ENCODE measurements around the gene SLC35F3. TPM values are rescaled to one million over a fixed set of nuclear protein-coding genes. Genes with fewer than 3 reads are reported as not detected.
"Not testable (repeated sequence)": the region's sequence is repeated elsewhere in the genome, so short reads cannot be mapped to it uniquely, and the experiment has no call there.

Gene SLC35F3
- total RNA-seq, 1 donor, result not detected

GRCh38 chr1:234206651-234207284, 302.3 kb downstream of the SLC35F3 start:
- no peaks in the 10 kb centered on the region for H4K20me1 ChIP-seq (ENCODE audit: insufficient read depth, low read length)
- DNase-seq (ENCODE audit: insufficient read length, low spot score, missing footprints), result no peak
- H3K27me3 ChIP-seq (ENCODE audit: insufficient read depth, low read length), result no peaks in the 10 kb centered on the region
- H3K4me3 ChIP-seq (ENCODE audit: insufficient read depth, low read length), result no peak overlapping the region
- H3K4me2 ChIP-seq (ENCODE audit: insufficient read depth, low read length), result no peak overlapping the region
- no peaks in the 10 kb centered on the region for H3K79me2 ChIP-seq (ENCODE audit: insufficient read depth, low read length)
- H2AFZ ChIP-seq (ENCODE audit: low read length), result no peak overlapping the region
- H3K4me1 ChIP-seq (ENCODE audit: insufficient read depth, low read length), result no peaks in the 10 kb centered on the region
- H3K36me3 ChIP-seq (ENCODE audit: insufficient read depth, low read length), result no peaks in the 10 kb centered on the region
- H3K9me3 ChIP-seq (ENCODE audit: low read depth, low read length), result no peaks in the 10 kb centered on the region
- no peak overlapping the region for H3K27ac ChIP-seq (ENCODE audit: low read depth, low read length)
- TF ChIP-seq CTCF (IDR thresholded peaks at IDR 0.05; ENCODE audit: extremely low read depth, low read depth, low read length), result no peak

- TF ChIP-seq CTCF (IDR thresholded peaks at IDR 0.05; ENCODE audit: extremely low read depth, low read depth, low read length), result no peak
- no peak for DNase-seq (ENCODE audit: insufficient read length, low spot score, missing footprints)
- Histone ChIP-seq H3K4me3 (ENCODE audit: insufficient read depth, low read length) (no peak overlapping the region), H2AFZ (ENCODE audit: low read length) (no peak overlapping the region), H3K4me1 (ENCODE audit: insufficient read depth, low read length) (no peaks in the 10 kb centered on the region), H3K36me3 (ENCODE audit: insufficient read depth, low read length) (no peaks in the 10 kb centered on the region), H3K4me2 (ENCODE audit: insufficient read depth, low read length) (no peak overlapping the region), H4K20me1 (ENCODE audit: insufficient read depth, low read length) (no peaks in the 10 kb centered on the region), H3K79me2 (ENCODE audit: insufficient read depth, low read length) (no peaks in the 10 kb centered on the region), H3K9me3 (ENCODE audit: low read depth, low read length) (no peaks in the 10 kb centered on the region), H3K27me3 (ENCODE audit: insufficient read depth, low read length) (peaks cover 5% of the 10 kb centered on the region), H3K27ac (ENCODE audit: low read depth, low read length) (no peak overlapping the region)
Observed at GRCh38 chr1:234208351-234208750, 303.9 kb downstream of the SLC35F3 start.

GRCh38 chr1:234208791-234209190, 304.3 kb downstream of the SLC35F3 start:
- Histone ChIP-seq H3K9me3 (ENCODE audit: low read depth, low read length) (no peaks in the 10 kb centered on the region), H3K27ac (ENCODE audit: low read depth, low read length) (no peak overlapping the region), H4K20me1 (ENCODE audit: insufficient read depth, low read length) (no peaks in the 10 kb centered on the region), H3K36me3 (ENCODE audit: insufficient read depth, low read length) (no peaks in the 10 kb centered on the region), H3K27me3 (ENCODE audit: insufficient read depth, low read length) (peaks cover 10% of the 10 kb centered on the region), H3K4me1 (ENCODE audit: insufficient read depth, low read length) (no peaks in the 10 kb centered on the region), H3K79me2 (ENCODE audit: insufficient read depth, low read length) (no peaks in the 10 kb centered on the region), H3K4me3 (ENCODE audit: insufficient read depth, low read length) (no peak overlapping the region), H3K4me2 (ENCODE audit: insufficient read depth, low read length) (no peak overlapping the region), H2AFZ (ENCODE audit: low read length) (no peak overlapping the region)
- TF ChIP-seq CTCF (IDR thresholded peaks at IDR 0.05; ENCODE audit: extremely low read depth, low read depth, low read length), result no peak
- DNase-seq (ENCODE audit: insufficient read length, low spot score, missing footprints), result no peak

GRCh38 chr1:234210429-234210828, 306.0 kb downstream of the SLC35F3 start:
- H3K27ac ChIP-seq (ENCODE audit: low read depth, low read length); H3K4me3 ChIP-seq (ENCODE audit: insufficient read depth, low read length): not testable (repeated sequence)
- H3K27me3 ChIP-seq (ENCODE audit: insufficient read depth, low read length), result peaks cover 24% of the 10 kb centered on the region

GRCh38 chr1:234211855-234212254, 307.4 kb downstream of the SLC35F3 start:
- H4K20me1 ChIP-seq (ENCODE audit: insufficient read depth, low read length); H3K36me3 ChIP-seq (ENCODE audit: insufficient read depth, low read length); H3K27ac ChIP-seq (ENCODE audit: low read depth, low read length); DNase-seq (ENCODE audit: insufficient read length, low spot score, missing footprints); H3K9me3 ChIP-seq (ENCODE audit: low read depth, low read length); H3K79me2 ChIP-seq (ENCODE audit: insufficient read depth, low read length); H3K4me3 ChIP-seq (ENCODE audit: insufficient read depth, low read length); H2AFZ ChIP-seq (ENCODE audit: low read length); H3K4me2 ChIP-seq (ENCODE audit: insufficient read depth, low read length); H3K4me1 ChIP-seq (ENCODE audit: insufficient read depth, low read length): not testable (repeated sequence)
- peaks cover 26% of the 10 kb centered on the region for H3K27me3 ChIP-seq (ENCODE audit: insufficient read depth, low read length)

More at GRCh38 chr1:234210429-234210828, 306.0 kb downstream of the SLC35F3 start:
- H3K36me3 ChIP-seq (ENCODE audit: insufficient read depth, low read length); H2AFZ ChIP-seq (ENCODE audit: low read length); H3K4me1 ChIP-seq (ENCODE audit: insufficient read depth, low read length); DNase-seq (ENCODE audit: insufficient read length, low spot score, missing footprints); H3K4me2 ChIP-seq (ENCODE audit: insufficient read depth, low read length); H3K79me2 ChIP-seq (ENCODE audit: insufficient read depth, low read length); H4K20me1 ChIP-seq (ENCODE audit: insufficient read depth, low read length); H3K9me3 ChIP-seq (ENCODE audit: low read depth, low read length): not testable (repeated sequence)
